HG02623 (cell line): ENCODE data around the gene PRKAR1B.
"Not testable (repeated sequence)": the region's sequence is repeated elsewhere in the genome, so short reads cannot be mapped to it uniquely, and the experiment has no call there.

ENCODE experiments used
- ATAC-seq: cut with Tn5 transposase; IDR thresholded peaks from one replicate; pipeline ENCODE4 v1.9.1; 2021; ENCODE audit warnings: moderate library complexity; ENCODE audit not compliant: unreplicated experiment

PRKAR1B gene

DNA sequence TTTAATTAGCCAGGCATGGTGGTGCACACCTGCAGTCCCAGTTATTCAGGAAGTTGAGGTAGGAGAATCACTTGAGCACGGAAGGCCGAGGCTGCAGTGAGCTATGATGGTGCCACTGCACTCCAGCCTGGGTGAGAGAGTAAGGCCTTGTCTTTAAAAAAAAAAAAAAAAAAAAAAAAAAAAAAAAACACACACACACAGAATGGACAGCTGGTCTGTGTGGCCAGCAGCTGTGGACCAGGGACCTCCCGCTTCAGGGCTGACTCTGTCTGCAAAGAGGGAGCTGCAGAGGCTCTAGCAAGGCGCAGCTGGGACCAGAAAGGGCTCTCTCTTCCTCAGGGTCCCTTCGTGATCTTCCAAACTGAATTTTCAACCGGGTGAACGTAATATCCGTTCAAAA, 54.2 kb downstream of the PRKAR1B start:
- no peak for ATAC-seq

DNA sequence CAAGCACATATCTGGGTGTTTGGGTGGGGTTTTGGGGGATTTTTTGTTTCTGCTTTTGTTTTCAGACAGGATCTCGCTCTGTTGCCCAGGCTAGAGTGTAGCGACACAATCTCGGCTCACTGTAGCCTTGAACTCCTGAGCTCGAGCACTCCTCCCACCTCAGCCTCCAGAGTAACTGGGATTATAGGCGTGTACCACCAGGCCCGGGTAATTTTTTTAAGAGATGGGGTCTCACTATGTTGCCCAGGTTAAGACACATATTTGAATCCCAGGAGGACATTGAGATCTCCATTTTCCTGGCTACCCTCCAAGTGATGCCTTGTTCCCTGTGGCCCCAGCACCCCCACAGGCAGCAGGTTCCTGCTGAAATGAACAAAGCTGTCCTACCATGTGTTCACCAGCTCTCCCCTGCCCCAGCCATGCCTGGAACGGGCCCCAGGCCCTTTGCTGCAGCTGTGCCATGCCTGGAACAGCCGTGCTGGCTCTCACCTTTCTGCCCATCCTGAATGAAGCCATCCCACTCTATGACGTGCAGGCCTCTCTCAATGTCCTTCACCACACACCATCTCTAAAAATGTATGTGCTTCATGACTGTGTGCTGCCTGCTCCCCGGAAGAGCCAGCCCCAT, 55.6 kb downstream of the PRKAR1B start:
- ATAC-seq, result no peak

DNA sequence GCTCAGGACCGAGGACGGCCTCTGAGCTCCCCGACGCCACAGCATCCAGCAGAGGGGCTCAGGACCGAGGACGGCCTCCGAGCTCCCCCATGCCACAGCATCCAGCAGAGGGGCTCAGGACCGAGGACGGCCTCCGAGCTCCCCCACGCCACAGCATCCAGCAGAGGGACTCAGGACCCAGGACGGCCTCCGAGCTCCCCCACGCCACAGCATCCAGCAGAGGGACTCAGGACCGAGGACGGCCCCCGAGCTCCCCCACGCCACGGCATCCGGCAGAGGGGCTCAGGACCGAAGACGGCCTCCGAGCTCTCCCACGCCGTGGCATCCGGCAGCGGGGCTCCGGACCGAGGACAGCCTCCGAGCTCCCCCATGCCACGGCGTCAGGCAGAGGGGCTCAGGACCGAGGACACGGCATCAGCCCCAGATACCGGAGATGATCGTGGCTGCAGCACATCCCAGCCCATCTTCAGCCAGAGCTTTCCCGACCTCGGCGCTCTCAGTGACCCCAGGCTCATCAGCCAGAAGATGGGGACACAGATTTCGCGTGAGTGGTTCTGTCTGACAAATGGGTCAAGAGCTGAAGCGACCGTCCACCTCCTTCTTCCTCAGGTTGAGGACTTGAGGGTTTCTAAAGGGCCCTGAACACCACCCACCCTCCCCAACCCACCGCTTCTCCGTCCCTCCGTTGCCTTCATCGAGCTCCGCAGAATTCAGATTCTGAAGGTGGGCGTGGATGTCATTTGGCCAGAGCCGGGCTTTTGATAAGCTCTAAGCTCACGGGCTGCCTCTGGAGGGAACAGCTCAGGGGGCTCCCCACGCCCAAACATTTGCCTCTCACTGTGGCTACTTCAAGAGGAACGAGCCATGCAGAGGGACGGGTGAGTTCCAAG, 56.3 kb downstream of the PRKAR1B start:
- no peak for ATAC-seq

DNA sequence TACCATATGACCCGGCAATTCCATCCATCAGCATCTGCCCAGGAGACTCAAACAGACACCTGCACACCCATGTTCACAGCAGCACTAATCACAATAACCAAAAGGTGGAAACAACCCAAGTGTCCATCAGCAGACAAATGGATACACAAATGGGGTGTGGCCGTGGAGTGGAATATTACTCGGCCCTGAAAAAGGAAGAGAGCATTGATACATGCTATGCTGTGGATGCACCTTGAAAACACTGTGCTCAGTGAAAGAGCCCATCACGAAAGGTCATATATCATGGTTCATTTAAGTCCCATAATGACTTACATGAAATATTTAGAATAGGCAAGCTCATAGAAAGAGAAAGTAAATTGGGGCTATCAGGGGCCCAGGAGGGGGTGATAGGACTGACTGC, 58.1 kb downstream of the PRKAR1B start:
- no peak for ATAC-seq

DNA sequence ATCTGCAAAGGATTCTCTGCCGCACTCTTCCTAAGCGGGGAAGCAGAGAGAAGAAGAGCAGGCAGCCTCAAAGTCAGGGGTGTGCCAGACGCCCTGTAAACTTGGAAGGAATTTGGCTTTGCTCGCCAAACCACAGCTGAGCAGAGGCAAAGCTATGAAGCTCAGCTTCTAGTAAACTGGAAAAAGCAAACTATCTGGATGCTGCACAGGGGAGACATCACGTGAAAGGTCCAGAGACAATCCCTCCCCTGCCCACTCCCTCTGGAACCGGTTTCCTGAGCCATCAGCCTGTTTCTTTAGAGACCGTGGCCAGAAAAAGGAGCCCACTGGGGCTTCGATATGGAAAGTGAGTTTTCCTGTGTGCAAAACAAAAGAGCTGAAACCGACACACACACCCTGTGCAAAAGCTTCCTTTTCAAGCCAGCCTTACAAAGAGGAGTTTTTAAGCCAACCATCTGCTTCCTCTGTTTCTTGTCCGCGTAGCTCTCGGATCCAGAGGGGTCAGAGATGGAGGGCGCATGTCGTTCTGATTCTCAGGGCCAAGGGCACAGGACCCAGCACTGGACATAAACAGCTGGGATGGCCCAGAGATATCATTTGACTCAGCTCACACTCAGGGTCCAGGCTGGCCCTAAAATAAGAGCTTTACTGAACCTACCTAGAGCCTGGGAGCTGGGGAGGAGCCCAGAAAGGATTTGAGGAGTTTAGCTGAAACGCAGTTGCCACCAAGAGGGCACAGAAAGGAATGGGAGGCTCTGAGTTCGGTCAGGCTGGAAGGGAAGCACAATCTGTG, 58.7 kb downstream of the PRKAR1B start:
- no peak for ATAC-seq

DNA sequence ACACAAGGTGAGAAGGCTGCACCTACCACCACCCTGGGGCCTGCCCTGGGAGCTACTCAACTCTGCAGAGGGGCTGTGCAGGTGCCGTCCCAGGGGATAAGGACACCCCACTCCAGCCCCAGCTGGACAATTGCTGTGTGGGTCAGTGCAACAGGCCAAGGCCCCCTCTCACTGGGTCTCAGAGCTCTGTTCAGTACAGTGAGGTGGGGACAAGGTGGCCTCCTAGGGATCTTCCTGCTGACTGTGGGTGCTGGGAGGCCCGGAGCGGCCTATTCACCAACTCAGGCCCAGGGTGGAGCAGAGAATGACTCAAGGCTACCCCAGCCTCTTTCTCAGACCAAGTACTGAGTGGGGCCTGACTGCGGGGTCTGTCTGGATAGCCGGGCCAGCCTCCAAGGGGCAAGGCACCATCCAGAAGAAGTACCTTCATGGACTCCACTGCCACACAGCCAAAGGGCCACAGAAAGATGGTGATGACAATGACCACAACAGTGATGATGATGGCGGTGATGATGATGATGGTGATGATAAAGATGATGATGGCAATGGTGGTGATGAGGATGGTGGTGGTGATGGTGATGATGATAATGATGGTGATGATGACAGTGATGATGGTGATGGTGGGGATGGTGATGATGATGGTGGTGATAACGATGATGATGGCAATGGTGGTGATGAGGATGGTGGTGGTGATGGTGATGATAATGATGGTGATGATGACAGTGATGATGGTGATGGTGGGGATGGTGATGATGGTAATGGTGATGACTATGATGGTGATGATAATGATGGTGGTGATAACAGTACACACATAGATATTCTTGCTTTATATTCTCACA, 60.4 kb downstream of the PRKAR1B start:
- no peak for ATAC-seq

DNA sequence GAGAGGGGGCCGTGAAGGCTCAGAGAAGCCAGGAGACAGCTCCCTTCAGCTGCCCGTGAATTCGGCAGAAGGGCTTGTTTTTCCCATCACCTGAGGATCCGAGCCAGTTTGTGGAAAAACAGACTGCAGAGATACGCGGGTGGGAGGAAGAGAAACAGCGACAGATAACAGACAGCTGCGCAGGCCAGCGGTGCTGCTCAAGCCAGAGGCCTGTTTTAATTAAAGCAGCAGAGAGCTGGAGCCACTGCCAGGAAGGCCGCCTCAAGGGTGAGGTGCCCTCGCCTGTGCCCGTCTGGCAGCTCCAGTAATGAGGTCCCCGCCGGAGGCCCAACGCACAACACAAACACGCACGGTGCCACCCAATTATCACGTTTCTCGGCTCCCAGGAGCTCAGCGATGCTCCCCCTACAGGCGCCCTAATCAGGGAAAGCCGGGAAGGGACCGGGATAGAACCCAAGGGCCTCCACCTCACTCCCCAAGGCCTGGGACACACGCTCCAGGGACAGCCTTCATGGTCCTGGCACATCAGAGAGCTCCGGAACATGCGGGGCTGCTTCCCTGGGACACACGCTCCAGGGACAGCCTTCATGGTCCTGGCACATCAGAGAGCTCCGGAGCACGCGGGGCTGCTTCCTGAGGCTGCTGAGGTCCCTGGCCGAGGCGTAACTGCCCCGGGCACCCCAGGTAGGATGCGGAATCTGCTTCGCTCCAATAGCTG, 61.2 kb downstream of the PRKAR1B start:
- no peak for ATAC-seq

DNA sequence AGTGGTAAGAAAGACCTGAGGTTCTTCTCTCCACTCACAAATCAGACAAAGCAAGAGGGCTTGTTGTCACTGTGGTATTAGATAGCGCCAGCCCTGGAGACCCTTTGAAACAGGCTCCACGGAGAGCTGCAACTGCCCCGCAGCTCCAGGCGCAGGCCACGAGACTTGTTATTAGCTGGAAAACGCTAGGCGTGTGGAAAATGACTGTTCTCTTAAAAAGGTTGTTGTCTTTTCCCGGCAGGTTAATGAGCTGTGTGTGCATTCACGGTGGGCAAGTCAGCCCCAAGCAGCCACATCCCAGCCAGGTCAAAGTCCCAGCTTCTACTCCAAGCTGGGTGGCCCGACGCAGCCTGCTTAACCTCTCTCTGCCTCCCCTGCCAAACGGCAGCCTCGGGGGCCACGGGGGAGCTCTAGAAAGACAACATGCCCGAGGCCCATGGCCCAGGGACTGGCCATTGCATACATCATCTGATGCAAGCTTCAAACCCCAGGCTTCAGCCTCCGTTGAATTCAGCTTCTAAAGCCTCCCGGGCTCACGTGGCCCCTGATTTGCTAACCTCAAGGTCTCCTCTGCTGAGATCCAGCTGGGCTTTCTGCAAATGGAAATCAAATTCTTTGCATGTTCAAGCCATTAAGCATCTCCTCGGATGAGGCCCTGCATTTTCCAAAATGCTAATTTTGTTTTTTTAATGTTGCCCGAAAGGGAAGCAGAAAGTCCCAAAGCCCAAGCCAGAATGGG, 61.9 kb downstream of the PRKAR1B start:
- no peak for ATAC-seq

DNA sequence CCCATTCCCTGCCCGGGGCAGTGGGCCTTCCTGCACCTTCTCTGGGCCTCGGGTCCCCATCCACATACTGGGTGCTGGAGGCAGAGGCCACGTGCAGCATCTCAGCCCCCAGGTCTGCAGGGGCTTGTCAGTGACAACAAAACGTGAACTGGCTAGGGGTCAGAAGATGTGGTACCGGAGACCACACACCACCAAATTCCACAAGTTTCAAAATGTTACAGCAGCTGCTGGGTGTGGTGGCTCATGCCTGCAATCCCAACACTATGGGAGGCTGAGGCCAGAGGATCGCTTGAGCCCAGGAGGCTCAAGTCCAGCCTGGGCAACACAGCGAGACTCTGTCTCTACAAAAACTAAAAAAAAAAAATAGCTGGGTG, 62.7 kb downstream of the PRKAR1B start:
- ATAC-seq, result no peak

DNA sequence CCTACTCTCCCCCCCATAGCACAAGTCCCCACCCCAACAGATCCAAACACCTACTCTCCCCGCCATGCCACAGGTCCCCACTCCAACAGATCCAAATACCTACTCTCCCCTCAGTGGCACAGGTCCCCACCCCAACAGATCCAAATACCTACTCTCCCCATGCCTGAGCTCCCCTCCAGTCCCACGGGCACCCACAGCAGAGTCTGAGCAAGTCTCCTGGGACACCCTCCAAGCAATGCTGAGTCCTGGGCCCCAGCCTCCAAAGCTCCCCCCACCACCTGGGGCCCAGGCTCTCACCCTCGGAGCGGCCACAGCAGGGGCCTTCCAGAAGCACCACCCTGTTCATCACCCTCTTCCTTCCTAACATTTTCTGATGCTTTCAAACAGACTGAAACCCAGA, 64.5 kb downstream of the PRKAR1B start:
- no peak for ATAC-seq

DNA sequence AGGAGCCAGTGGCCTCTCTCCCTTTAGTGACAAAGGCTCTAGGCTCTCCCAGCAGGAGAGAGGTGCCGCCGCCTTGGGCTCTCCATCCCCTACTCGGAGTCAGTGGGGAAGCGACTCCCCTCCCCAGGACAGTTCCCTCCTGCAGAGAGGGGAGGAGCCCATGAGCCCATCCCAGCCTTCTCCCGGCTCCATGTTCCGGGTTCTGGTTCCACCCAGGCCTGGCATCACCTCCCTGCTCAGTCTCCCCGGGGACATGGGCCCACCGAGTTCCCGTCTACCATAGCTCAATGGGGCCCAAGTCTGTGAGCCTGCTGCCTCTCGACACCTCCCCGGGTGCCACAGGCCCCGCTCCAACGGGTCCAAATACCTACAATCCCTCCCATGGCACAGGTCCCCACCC, 67.1 kb downstream of the PRKAR1B start:
- no peak for ATAC-seq

DNA sequence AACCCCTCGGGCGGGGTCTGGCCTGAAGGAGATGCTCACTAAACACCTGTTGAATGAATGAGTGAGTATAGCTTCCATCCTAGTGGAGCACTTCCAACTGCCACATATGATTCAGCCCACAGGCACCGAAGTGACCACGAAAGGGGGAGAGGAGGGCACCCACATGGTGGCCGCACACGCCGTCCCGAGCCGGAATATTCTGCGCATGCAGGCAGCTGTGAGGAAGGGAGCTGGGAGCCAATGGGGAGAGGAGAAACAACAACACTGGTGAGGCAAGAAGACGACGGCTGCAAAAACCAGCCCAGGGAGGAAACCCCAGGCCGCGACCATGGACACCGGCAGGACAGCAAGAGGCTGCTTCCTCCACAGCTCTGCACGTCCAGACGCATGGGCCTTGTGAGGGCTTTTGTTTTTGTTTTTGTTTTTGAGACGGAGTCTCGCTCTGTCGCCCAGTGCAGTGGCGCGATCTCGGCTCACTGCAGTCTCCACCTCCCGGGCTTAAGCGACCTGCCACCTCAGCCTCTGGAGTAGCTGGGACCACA, 67.7 kb downstream of the PRKAR1B start:
- no peak for ATAC-seq

DNA sequence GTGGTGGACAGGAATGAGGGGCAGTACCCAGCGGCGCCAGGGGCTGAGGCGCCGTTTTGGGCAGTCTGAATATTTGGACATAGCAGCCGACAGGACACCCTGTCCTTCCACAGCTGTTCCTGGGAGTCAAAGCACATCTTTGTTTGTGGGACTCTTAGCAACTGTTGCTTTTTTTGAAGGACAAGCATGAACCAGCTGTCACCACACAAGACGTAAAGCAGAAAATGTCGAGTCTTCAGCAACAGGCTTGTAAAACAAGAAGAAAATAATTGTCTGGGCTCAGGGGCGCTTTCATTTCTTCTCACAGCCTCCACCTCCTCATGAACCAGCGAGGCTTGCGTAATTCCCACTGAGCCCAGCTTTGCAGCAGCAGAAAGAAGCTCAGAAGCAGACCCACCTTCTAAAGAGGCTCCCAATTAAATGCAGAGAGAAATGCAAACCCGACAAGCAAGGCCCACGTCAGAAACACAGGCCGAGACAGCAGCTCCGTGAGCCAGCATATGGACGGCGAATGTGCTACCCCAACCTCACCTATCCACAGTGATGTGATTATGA, 69.4 kb downstream of the PRKAR1B start:
- ATAC-seq, result no peak

DNA sequence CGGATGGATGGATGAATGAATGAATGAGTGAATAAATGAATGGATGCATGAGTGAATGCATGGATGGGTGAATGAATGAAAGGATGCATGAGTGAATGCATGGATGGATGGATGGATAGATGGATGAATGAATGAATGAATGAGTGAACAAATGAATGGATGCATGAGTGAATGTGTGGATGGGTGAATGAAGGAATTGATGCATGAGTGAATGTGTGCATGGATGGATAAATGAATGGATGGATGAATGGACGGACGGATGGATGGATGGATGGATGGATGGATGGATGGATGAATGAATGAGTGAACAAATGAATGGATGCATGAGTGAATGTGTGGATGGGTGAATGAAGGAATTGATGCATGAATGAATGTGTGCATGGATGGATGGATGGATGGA, 70.1 kb downstream of the PRKAR1B start:
- not testable (repeated sequence) for ATAC-seq

DNA sequence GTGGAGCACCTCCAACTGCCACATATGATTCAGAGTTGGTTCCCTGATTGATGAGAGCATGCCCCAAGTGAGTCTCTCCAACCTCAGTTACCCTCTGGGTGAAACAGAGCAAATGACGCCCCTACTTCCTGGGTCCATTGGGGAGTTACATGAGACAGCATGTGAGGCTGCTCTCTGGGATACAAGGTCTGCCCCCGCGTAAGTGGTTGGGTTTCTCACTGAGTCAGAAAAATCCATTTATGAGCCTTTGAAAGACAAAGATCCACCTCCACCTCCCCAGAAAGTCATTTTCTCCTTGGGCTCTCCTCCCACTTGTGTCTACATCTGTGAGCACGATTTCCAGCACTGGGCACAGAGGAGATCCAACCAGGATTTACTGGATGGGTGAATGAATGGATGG, 71.3 kb downstream of the PRKAR1B start:
- ATAC-seq, result no peak

DNA sequence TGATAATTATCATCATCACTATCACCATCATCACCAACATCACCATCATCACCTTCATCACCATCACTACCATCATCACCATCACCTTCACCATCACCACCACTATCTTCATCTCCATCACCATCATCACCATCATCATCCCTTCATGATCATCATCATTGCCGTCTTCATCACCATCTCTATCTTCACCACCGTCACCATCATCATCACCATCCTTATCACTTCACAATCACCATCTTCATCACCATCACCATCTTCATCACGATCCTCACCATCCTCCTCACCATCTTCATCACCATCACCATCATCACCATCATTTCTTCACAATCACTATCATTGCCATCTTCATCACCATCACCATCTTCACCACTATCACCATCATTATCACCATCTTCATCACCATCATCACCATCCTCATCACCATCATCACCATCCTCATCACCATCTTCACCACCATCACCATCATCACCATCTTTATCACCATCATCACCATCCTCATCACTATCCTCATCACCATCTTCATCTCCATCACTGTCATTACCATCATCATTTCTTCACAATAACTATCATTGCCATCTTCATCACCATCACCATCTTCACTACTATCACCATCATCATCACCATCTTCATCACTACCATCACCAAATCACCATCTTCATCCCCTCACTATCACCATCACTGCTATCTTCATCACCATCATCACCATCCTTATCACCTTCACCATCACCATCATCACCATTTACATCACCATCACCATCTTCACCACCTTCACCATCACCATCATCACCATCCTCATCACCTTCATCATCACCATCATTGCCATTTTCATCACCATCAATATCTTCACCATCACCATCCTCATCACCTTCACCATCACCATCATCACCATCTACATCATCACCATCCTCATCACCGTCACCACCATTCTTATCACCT, 73.0 kb downstream of the PRKAR1B start:
- no peak for ATAC-seq

DNA sequence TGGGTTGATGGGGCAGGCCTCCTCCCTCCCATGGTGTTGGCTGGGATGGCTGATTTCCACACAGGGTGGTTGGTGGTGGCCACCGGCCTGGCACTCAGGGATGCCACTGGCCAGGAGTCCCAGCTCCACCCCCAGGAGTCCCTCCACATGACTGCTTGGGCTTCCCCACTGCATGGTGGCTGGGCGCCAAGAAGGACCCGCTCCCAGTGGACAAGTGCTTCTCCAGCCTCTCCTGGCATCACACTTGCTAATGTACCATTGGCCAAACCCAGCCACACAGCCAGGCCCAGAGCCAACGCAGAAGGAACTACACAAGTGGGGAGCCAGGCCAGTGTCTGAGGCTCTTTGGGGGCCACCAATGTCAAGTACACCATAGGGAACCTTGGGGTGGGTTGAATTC, 74.2 kb downstream of the PRKAR1B start:
- no peak for ATAC-seq

DNA sequence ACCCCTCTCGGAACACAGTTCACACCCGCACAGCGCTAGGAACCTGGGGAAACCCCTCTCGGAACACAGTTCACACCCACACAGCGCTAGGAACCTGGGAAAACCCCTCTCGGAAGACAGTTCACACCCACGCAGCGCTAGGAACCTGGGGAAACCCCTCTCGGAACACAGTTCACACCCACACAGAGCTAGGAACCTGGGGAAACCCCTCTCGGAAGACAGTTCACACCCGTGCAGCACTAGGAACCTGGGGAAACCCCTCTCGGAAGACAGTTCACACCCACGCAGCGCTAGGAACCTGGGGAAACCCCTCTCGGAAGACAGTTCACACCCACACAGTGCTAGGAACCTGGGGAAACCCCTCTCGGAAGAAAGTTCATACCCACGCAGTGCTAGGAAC, 74.9 kb downstream of the PRKAR1B start:
- ATAC-seq, result not testable (repeated sequence)
